Liver (tissue), 9 donors: Measurements from ENCODE around the gene IFT27. TPM values are rescaled to one million over a fixed set of nuclear protein-coding genes. Genes with fewer than 3 reads are reported as not detected.

Experiments used
- DNase-seq: peaks from one replicate; pipeline ENCODE4 v3.0.0-alpha.2; 2017; ENCODE audit warnings: low spot score
- H3K27ac ChIP-seq, 2 donors: one replicate each; pipeline ENCODE4 v1.7.0; 2013; ENCODE audit warnings: inconsistent platforms in 2 of 2, low read length in 2 of 2, control low read depth in 1 of 2, low read depth in 1 of 2, mild to moderate bottlenecking in 1 of 2
- H3K27me3 ChIP-seq, 4 donors: one replicate each; pipeline versions ENCODE4 v1.6.1 to v1.7.0; 2013; ENCODE audit warnings: low read length in 3 of 4, inconsistent platforms in 1 of 4, mild to moderate bottlenecking in 1 of 4, moderate library complexity in 1 of 4; ENCODE audit not compliant: control insufficient read depth in 4 of 4, insufficient read depth in 4 of 4
- H3K36me3 ChIP-seq, 4 donors: one replicate each; pipeline versions ENCODE4 v1.6.1 to v1.7.0; 2013; ENCODE audit warnings: low read length in 3 of 4, mild to moderate bottlenecking in 3 of 4, low read depth in 1 of 4, moderate library complexity in 1 of 4; ENCODE audit not compliant: control insufficient read depth in 4 of 4, insufficient read depth in 3 of 4
- H3K4me1 ChIP-seq, 4 donors: one replicate each; pipeline versions ENCODE4 v1.6.1 to v1.7.0; 2013; ENCODE audit warnings: low read length in 3 of 4, mild to moderate bottlenecking in 3 of 4, moderate library complexity in 1 of 4; ENCODE audit not compliant: control insufficient read depth in 4 of 4, insufficient read depth in 4 of 4
- H3K4me3 ChIP-seq, 3 donors: one replicate each; pipeline versions ENCODE4 v1.6.1 to v1.7.0; 2013; ENCODE audit warnings: low read length in 3 of 3, control low read depth in 1 of 3, low read depth in 1 of 3, mild to moderate bottlenecking in 1 of 3
- H3K9ac ChIP-seq, 2 donors: one replicate each; pipeline ENCODE4 v1.7.0; 2013; ENCODE audit warnings: low read length in 2 of 2, mild to moderate bottlenecking in 2 of 2, moderate library complexity in 2 of 2, control low read depth in 1 of 2, low read depth in 1 of 2
- H3K9me3 ChIP-seq, 4 donors: one replicate each; pipeline versions ENCODE4 v1.6.1 to v1.7.0; 2013; ENCODE audit warnings: low read length in 3 of 4; ENCODE audit not compliant: control insufficient read depth in 4 of 4
- EGR1 ChIP-seq, 2 donors: IDR thresholded peaks; 2 replicates each; pipeline ENCODE4 v1.6.1; 2016 to 2018; ENCODE audit warnings: antibody characterized with exemption in 2 of 2, low read depth in 2 of 2
- FOXA1 ChIP-seq: IDR thresholded peaks from 2 replicates; pipeline ENCODE4 v1.6.1; 2016; ENCODE audit warnings: antibody characterized with exemption
- FOXA2 ChIP-seq: IDR thresholded peaks from 2 replicates; pipeline ENCODE4 v1.6.1; 2016; ENCODE audit warnings: antibody characterized with exemption
- GABPA ChIP-seq, 2 donors: IDR thresholded peaks in 1 of 2; conservative IDR thresholded peaks in 1 of 2; 2 replicates each; pipeline ENCODE4 v1.6.1; 2016; ENCODE audit warnings: antibody characterized with exemption in 2 of 2, mild to moderate bottlenecking in 1 of 2, moderate library complexity in 1 of 2
- HNF4A ChIP-seq, 2 donors: conservative IDR thresholded peaks; 2 replicates each; pipeline ENCODE4 v1.6.1; 2016; ENCODE audit warnings: antibody characterized with exemption in 2 of 2, mild to moderate bottlenecking in 2 of 2
- HNF4G ChIP-seq: IDR thresholded peaks from 2 replicates; pipeline ENCODE4 v1.6.1; 2016; ENCODE audit warnings: antibody characterized with exemption
- JUND ChIP-seq, 2 donors: IDR thresholded peaks; 2 replicates each; pipeline ENCODE4 v1.6.1; 2016; ENCODE audit warnings: antibody characterized with exemption in 2 of 2
- NR2F2 ChIP-seq: IDR thresholded peaks from 2 replicates; pipeline ENCODE4 v1.6.1; 2016; ENCODE audit warnings: antibody characterized with exemption
- RAD21 ChIP-seq, 2 donors: IDR thresholded peaks; 2 replicates each; pipeline ENCODE4 v1.6.1; 2016; ENCODE audit warnings: antibody characterized with exemption in 2 of 2, mild to moderate bottlenecking in 2 of 2
- RXRA ChIP-seq, 2 donors: IDR thresholded peaks; 2 replicates each; pipeline ENCODE4 v1.6.1; 2017 to 2018; ENCODE audit warnings: antibody characterized with exemption in 2 of 2, mild to moderate bottlenecking in 1 of 2
- SP1 ChIP-seq: IDR thresholded peaks from 2 replicates; pipeline ENCODE4 v1.6.1; 2018; ENCODE audit warnings: antibody characterized with exemption, mild to moderate bottlenecking
- TAF1 ChIP-seq: conservative IDR thresholded peaks from 2 replicates; pipeline ENCODE4 v1.6.1; 2016; ENCODE audit warnings: antibody characterized with exemption, mild to moderate bottlenecking
- YY1 ChIP-seq: IDR thresholded peaks from 2 replicates; pipeline ENCODE4 v1.6.1; 2016; ENCODE audit warnings: antibody characterized with exemption, mild to moderate bottlenecking
- ZBTB33 ChIP-seq: IDR thresholded peaks from 2 replicates; pipeline ENCODE4 v1.6.1; 2016; ENCODE audit warnings: antibody characterized with exemption
- WGBS: extraction: QIAGEN DNeasy Blood & Tissue Kit; methylation state at CpG from one replicate; pipeline ENCODE4 v1.1.7; 2013; 5-methylcytosine and 5-hydroxymethylcytosine counted together
- polyA plus RNA-seq, 2 donors: library from polyadenylated mRNA; stranded (reverse) in 1 of 2; unstranded in 1 of 2; fragments of 200-250 nt in 1 of 2; fragments of >200 nt in 1 of 2; fragmentation: Nextera tagmentation in 1 of 2; extraction: Ambion mirVana in 1 of 2; gene quantifications; one replicate each; pipeline versions ENCODE4 v1.2.1 to v1.2.3, GENCODE V29; 2013 to 2015
- total RNA-seq, 2 donors: library from RNA; depleted of rRNA; stranded (reverse); fragments of >200 nt; gene quantifications; one replicate each; pipeline ENCODE4 v1.2.3, GENCODE V29; 2014
- TF ChIP-seq, protein P1 (sequence below): IDR thresholded peaks from 2 replicates; pipeline ENCODE4 v1.6.1; 2016; ENCODE audit warnings: antibody characterized with exemption
- TF ChIP-seq, protein P2 (sequence below): IDR thresholded peaks from 2 replicates; pipeline ENCODE4 v1.6.1; 2016; ENCODE audit warnings: antibody characterized with exemption
- TF ChIP-seq, protein P3 (sequence below): fragments of 150-350 bp; IDR thresholded peaks from 2 replicates; pipeline ENCODE4 v1.5.1; 2017; ENCODE audit warnings: improper control_type of control experiment, low read depth, low read length; ENCODE audit not compliant: missing input control
- donor health status: healthy.
- donor health status: healthy.
- donor health status: healthy.
- donor health status: healthy.
- donor health status: healthy.

The IFT27 gene
- total and polyA plus RNA-seq, 4 donors: 7.2 to 12.4 (median 9.6) TPM

- H3K9me3 ChIP-seq: no peaks in the 10 kb centered on the region
- 62% methylated on average over 4 of the region's 4 CpGs for WGBS
- no peak overlapping the region for H3K27ac ChIP-seq
- TF ChIP-seq SP1 (no peak), TAF1 (no peak), NR2F2 (no peak), RXRA (IDR thresholded peaks at IDR 0.05) (no peak), FOXA2 (no peak), EGR1 (IDR thresholded peaks at IDR 0.05; ENCODE audit: low read depth in 2 of 2) (no peak), HNF4A (conservative IDR thresholded peaks at IDR 0.05) (no peak), YY1 (no peak), FOXA1 (no peak), JUND (IDR thresholded peaks at IDR 0.05) (no peak), ZBTB33 (no peak)
- TF ChIP-seq, protein P1, sequence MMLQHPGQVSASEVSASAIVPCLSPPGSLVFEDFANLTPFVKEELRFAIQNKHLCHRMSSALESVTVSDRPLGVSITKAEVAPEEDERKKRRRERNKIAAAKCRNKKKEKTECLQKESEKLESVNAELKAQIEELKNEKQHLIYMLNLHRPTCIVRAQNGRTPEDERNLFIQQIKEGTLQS: no peak
- TF ChIP-seq, protein P2, sequence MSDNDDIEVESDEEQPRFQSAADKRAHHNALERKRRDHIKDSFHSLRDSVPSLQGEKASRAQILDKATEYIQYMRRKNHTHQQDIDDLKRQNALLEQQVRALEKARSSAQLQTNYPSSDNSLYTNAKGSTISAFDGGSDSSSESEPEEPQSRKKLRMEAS: no peak
- TF ChIP-seq, protein P3, sequence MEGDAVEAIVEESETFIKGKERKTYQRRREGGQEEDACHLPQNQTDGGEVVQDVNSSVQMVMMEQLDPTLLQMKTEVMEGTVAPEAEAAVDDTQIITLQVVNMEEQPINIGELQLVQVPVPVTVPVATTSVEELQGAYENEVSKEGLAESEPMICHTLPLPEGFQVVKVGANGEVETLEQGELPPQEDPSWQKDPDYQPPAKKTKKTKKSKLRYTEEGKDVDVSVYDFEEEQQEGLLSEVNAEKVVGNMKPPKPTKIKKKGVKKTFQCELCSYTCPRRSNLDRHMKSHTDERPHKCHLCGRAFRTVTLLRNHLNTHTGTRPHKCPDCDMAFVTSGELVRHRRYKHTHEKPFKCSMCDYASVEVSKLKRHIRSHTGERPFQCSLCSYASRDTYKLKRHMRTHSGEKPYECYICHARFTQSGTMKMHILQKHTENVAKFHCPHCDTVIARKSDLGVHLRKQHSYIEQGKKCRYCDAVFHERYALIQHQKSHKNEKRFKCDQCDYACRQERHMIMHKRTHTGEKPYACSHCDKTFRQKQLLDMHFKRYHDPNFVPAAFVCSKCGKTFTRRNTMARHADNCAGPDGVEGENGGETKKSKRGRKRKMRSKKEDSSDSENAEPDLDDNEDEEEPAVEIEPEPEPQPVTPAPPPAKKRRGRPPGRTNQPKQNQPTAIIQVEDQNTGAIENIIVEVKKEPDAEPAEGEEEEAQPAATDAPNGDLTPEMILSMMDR: no peak
- peaks cover 0 to 4% (median 0%) of the 10 kb centered on the region in 4 donors for H3K27me3 ChIP-seq
- H3K9ac ChIP-seq: no peak overlapping the region
- no peak for DNase-seq
- no peaks in the 10 kb centered on the region for H3K36me3 ChIP-seq
- no peaks in the 10 kb centered on the region for H3K4me1 ChIP-seq
- no peak overlapping the region for H3K4me3 ChIP-seq
Measured at GRCh38 chr22:36753120-36753802, 22.7 kb downstream of the IFT27 start.

DNA sequence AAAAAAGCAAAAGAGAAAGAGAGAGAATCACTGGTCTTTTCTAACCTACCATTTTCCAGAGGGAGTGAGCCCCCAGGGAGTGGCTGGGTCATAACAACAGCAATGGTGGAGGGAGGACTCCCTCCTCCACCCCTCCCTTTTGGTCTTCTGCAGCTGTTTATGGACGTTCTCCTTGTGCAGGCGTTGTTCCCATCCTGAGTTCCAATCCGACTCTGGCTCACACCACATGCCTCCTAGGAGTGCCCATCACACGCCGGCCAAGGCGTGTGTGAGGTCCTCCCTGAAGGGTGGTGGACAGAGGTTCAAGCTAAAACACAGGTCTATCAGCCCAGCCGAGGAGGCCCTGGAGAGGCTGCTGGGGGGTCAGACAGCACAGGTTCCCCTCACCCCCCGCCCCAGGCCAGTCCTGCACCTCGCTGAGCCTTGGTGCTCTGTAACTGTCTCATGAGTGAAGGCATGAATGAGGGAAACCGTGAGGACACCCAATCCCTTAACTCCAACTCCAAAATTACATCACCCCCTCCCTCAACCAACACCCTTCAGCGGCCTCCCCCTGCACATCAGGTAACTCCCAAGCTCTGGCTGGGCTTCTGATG lies 29.4 kb downstream of the IFT27 start:
- DNase-seq: no peak
- Histone ChIP-seq H3K4me3 (no peak overlapping the region), H3K4me1 (no peaks in the 10 kb centered on the region), H3K9ac (no peak overlapping the region), H3K9me3 (no peaks in the 10 kb centered on the region), H3K27ac (no peak overlapping the region), H3K27me3 (no peaks in the 10 kb centered on the region), H3K36me3 (no peaks in the 10 kb centered on the region)
- WGBS: 67% methylated on average over 11 of the region's 11 CpGs
- TF ChIP-seq YY1: no peak
- TF ChIP-seq, protein P3: no peak
- TF ChIP-seq HNF4A (conservative IDR thresholded peaks at IDR 0.05): no peak
- no peak for TF ChIP-seq RXRA (IDR thresholded peaks at IDR 0.05)
- TF ChIP-seq HNF4G: no peak
- TF ChIP-seq, protein P1: no peak
- no peak for TF ChIP-seq ZBTB33
- no peak for TF ChIP-seq SP1
- no peak for TF ChIP-seq EGR1 (IDR thresholded peaks at IDR 0.05; ENCODE audit: low read depth in 2 of 2)
- no peak for TF ChIP-seq TAF1
- TF ChIP-seq RAD21 (IDR thresholded peaks at IDR 0.05): no peak
- TF ChIP-seq GABPA (IDR thresholded peaks at IDR 0.05 in 1 of 2, conservative IDR thresholded peaks at IDR 0.05 in 1 of 2): no peak
- TF ChIP-seq, protein P2: no peak
- no peak for TF ChIP-seq NR2F2
- TF ChIP-seq JUND (IDR thresholded peaks at IDR 0.05): no peak
- no peak for TF ChIP-seq FOXA1
